Immature natural killer cell (primary cell): ENCODE results near the gene KCTD11. TPM values are rescaled to one million over a fixed set of nuclear protein-coding genes. Genes with fewer than 3 reads are reported as not detected.

Experiments used
- DNase-seq, 3 donors: peaks; one replicate each; pipeline ENCODE4 v3.0.0; 2022; ENCODE audit warnings: mixed read lengths in 1 of 3
- H3K27ac Mint-ChIP-seq, 6 donors: one replicate each; pipeline ENCODE4 v1.8.0; 2020; ENCODE audit warnings: mixed read lengths in 6 of 6, mild to moderate bottlenecking in 5 of 6, inconsistent platforms in 4 of 6, moderate library complexity in 3 of 6
- H3K27me3 Mint-ChIP-seq, 3 donors: one replicate each; pipeline ENCODE4 v1.8.0; 2020 to 2021; ENCODE audit warnings: low read depth in 3 of 3, mild to moderate bottlenecking in 3 of 3, mixed read lengths in 3 of 3, moderate library complexity in 3 of 3, inconsistent platforms in 1 of 3
- H3K36me3 Mint-ChIP-seq, 3 donors: one replicate each; pipeline ENCODE4 v1.8.0; 2020; ENCODE audit warnings: mixed read lengths in 3 of 3, inconsistent platforms in 2 of 3, mild to moderate bottlenecking in 2 of 3
- H3K4me1 Mint-ChIP-seq, 2 donors: one replicate each; pipeline ENCODE4 v1.8.0; 2020; ENCODE audit warnings: inconsistent platforms in 2 of 2, mild to moderate bottlenecking in 2 of 2, mixed read lengths in 2 of 2, moderate library complexity in 1 of 2
- H3K4me3 Mint-ChIP-seq, 5 donors: one replicate each; pipeline ENCODE4 v1.8.0; 2020; ENCODE audit warnings: mild to moderate bottlenecking in 5 of 5, mixed read lengths in 5 of 5, inconsistent platforms in 3 of 5, moderate library complexity in 3 of 5
- H3K9me3 Mint-ChIP-seq, 6 donors: one replicate each; pipeline ENCODE4 v1.8.0; 2020; ENCODE audit warnings: mild to moderate bottlenecking in 6 of 6, mixed read lengths in 6 of 6, inconsistent platforms in 4 of 6, moderate library complexity in 3 of 6
- polyA plus RNA-seq, 3 donors: library from polyadenylated mRNA; unstranded; fragments of 300-500 nt; fragmentation: Illumina TruSeq; gene quantifications; one replicate each; pipeline ENCODE4 v1.2.3, GENCODE V29; 2021

The KCTD11 gene
- polyA plus RNA-seq, 3 donors from 2014 or later = 5.5 to 13.0 (median 9.4) TPM

GRCh38 chr17:7341842-7342241, 10.1 kb upstream of the KCTD11 start:
- H3K9me3 Mint-ChIP-seq = no peaks in the 10 kb centered on the region
- H3K4me1 Mint-ChIP-seq = peaks cover 23 to 28% of the 10 kb centered on the region in 2 donors
- H3K27ac Mint-ChIP-seq = peak overlapping the region in 1 of 6 donors; percentile 35
- no peak for DNase-seq
- H3K4me3 Mint-ChIP-seq = no peak overlapping the region
- H3K36me3 Mint-ChIP-seq = peaks cover 4 to 24% (median 12%) of the 10 kb centered on the region in 3 donors
- H3K27me3 Mint-ChIP-seq = peaks cover 0 to 1% (median 0%) of the 10 kb centered on the region in 3 donors

GRCh38 chr17:7343250-7343649, 8.7 kb upstream of the KCTD11 start:
- H3K27ac Mint-ChIP-seq = peak overlapping the region in 1 of 6 donors; percentile 48
- DNase-seq = no peak
- no peak overlapping the region for H3K4me3 Mint-ChIP-seq
- peaks cover 11 to 15% of the 10 kb centered on the region in 2 donors for H3K4me1 Mint-ChIP-seq
- H3K9me3 Mint-ChIP-seq = no peaks in the 10 kb centered on the region
- H3K36me3 Mint-ChIP-seq = peaks cover 4 to 28% (median 12%) of the 10 kb centered on the region in 3 donors
- no peaks in the 10 kb centered on the region for H3K27me3 Mint-ChIP-seq

GRCh38 chr17:7346761-7347614, 5.0 kb upstream of the KCTD11 start:
- H3K4me1 Mint-ChIP-seq = peaks cover 13 to 15% of the 10 kb centered on the region in 2 donors
- H3K9me3 Mint-ChIP-seq = no peaks in the 10 kb centered on the region
- peaks cover 2 to 8% (median 2%) of the 10 kb centered on the region in 3 donors for H3K27me3 Mint-ChIP-seq
- no peak for DNase-seq
- no peak overlapping the region for H3K4me3 Mint-ChIP-seq
- H3K27ac Mint-ChIP-seq = peak overlapping the region in 2 of 6 donors; percentile 39 to 57
- H3K36me3 Mint-ChIP-seq = peaks cover 0 to 17% (median 0%) of the 10 kb centered on the region in 3 donors

DNA sequence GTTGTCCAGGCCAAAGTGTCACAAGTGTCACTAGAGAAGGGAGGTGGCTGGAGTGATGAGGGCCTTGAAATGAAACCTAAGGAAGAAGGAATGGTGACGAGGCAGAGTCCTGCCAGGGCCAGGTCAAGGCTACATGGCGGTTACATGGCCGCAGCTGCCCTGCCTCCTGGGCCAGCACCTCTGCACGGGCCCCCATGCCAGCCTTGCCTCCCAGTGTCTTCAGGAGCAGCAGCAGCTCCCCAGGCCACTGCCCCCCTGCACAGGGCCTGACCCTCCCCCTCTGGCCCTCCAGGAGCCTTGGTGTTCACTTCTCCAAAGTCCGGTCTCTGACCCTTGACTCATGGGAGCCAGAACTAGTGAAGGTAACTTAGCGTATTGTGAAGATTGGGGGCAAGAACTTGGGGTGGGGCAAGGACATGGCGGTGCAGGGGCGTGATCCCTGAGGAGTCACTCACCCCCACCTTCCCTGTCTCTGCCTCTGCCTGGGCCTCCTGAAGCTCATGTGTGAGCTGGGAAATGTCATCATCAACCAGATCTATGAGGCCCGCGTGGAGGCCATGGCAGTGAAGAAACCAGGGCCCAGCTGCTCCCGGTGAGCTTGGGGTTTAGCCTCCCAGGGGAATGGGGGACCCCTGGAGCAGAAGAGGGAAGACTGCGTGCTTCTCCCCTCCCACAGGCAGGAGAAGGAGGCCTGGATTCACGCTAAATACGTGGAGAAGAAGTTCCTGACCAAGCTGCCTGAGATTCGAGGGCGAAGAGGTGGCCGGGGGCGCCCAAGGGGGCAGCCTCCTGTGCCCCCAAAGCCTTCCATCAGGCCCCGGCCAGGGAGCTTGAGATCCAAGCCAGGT, 4.1 kb upstream of the KCTD11 start:
- Mint-ChIP-seq H3K36me3 (peaks cover 0 to 17% (median 0%) of the 10 kb centered on the region in 3 donors), H3K4me3 (no peak overlapping the region), H3K4me1 (peaks cover 21 to 23% of the 10 kb centered on the region in 2 donors), H3K27me3 (peaks cover 2 to 13% (median 5%) of the 10 kb centered on the region in 3 donors), H3K27ac (peak overlapping the region in 1 of 6 donors; percentile 57), H3K9me3 (no peaks in the 10 kb centered on the region)
- no peak for DNase-seq

GRCh38 chr17:7348478-7349242, 3.3 kb upstream of the KCTD11 start:
- Mint-ChIP-seq H3K4me3 (no peak overlapping the region), H3K4me1 (peaks cover 28 to 30% of the 10 kb centered on the region in 2 donors), H3K27ac (peak overlapping the region; percentile 51 to 90 (median 80)), H3K27me3 (peaks cover 2 to 13% (median 5%) of the 10 kb centered on the region in 3 donors), H3K36me3 (peaks cover 0 to 15% (median 0%) of the 10 kb centered on the region in 3 donors), H3K9me3 (no peaks in the 10 kb centered on the region)
- no peak for DNase-seq

- peak overlapping the region; percentile 91 to 97 (median 94) for H3K27ac Mint-ChIP-seq
- H3K4me3 Mint-ChIP-seq = peak overlapping the region; percentile 84 to 96 (median 93)
- H3K4me1 Mint-ChIP-seq = peaks cover 39 to 47% of the 10 kb centered on the region in 2 donors
- H3K36me3 Mint-ChIP-seq = peaks cover 0 to 2% (median 0%) of the 10 kb centered on the region in 3 donors
- no peaks in the 10 kb centered on the region for H3K9me3 Mint-ChIP-seq
- peak in 1 of 3 donors; percentile 67 for DNase-seq
- peaks cover 5 to 16% (median 8%) of the 10 kb centered on the region in 3 donors for H3K27me3 Mint-ChIP-seq
Measured at GRCh38 chr17:7352503-7352889, 534 bp downstream of the KCTD11 start.

DNA sequence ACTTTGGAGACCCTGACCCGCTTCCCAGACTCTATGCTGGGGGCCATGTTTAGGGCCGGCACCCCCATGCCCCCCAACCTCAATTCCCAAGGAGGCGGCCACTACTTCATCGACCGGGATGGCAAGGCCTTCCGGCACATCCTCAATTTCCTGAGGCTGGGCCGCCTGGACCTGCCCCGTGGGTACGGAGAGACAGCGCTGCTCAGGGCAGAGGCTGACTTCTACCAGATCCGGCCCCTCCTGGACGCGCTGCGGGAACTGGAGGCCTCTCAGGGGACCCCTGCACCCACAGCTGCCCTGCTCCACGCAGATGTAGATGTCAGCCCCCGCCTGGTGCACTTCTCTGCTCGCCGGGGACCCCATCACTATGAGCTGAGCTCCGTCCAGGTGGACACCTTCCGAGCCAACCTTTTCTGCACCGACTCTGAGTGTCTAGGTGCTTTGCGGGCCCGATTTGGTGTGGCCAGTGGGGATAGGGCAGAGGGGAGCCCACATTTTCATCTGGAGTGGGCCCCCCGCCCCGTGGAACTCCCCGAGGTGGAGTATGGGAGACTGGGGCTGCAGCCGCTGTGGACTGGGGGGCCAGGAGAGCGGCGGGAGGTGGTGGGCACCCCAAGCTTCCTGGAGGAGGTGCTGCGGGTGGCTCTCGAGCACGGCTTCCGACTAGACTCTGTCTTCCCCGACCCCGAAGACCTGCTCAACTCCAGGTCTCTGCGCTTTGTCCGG, 1.1 kb downstream of the KCTD11 start:
- Mint-ChIP-seq H3K4me1 (peaks cover 39 to 47% of the 10 kb centered on the region in 2 donors), H3K27me3 (peaks cover 5 to 16% (median 8%) of the 10 kb centered on the region in 3 donors)

DNA sequence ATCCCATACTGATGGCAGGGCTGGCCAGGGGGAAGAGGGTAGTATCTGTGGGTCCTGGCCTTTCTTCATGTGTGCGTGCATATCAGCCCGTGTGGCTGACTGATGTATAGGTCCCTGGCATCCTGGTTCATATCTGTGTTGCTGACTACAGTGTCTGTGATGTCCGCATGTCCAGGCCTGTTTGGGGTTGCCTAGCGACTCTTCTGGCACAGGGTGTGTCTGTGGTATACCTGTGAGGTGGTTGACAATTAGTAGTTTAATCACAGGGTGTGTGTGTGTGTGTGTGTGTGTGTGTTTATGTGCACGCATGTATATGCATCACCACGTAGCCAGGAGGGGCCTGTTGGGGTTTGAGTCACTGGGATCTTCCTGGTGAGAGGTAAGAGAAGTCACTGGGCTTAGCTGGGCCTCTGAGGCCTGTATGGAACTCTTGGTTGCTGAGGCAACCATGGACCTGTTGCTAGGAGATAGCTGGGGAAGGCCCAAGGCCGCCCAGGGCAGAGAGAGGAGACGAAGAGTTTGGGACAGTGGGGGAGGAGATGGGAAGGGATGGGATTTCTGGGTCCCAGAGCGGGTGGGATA, 2.4 kb downstream of the KCTD11 start:
- peak overlapping the region in 5 of 6 donors; percentile 32 to 87 (median 66) for H3K27ac Mint-ChIP-seq
- no peak for DNase-seq
- H3K36me3 Mint-ChIP-seq = no peaks in the 10 kb centered on the region
- peaks cover 5 to 14% (median 8%) of the 10 kb centered on the region in 3 donors for H3K27me3 Mint-ChIP-seq
- H3K9me3 Mint-ChIP-seq = no peaks in the 10 kb centered on the region
- H3K4me3 Mint-ChIP-seq = peak overlapping the region in 2 of 5 donors; percentile 42 to 43
- H3K4me1 Mint-ChIP-seq = peaks cover 32 to 41% of the 10 kb centered on the region in 2 donors

More for the DNA sequence above, 1.1 kb downstream of the KCTD11 start:
- H3K9me3 Mint-ChIP-seq = no peaks in the 10 kb centered on the region
- no peak for DNase-seq
- peak overlapping the region; percentile 84 to 96 (median 93) for H3K4me3 Mint-ChIP-seq
- peak overlapping the region; percentile 91 to 97 (median 94) for H3K27ac Mint-ChIP-seq
- peaks cover 0 to 2% (median 0%) of the 10 kb centered on the region in 3 donors for H3K36me3 Mint-ChIP-seq

DNA sequence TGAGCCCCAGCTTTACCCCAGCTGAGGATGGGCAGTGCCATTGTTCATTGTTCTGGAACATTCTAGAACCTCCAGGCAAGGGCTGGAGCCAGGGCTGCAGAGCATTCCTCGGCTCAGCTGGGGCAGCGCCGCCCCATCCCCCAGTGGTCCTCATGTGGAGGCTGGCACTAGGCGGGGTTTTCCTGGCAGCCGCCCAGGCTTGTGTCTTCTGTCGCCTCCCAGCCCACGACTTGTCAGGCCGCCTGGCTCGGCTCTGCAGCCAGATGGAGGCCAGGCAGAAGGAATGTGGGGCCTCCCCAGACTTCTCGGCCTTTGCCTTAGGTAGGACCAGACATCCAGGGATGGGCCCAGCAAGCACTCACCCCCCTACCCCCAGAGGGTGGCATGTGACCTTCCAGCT, 3.1 kb downstream of the KCTD11 start, which contains the start of gene TMEM95:
Gene TMEM95 (plus strand): TSS at position 104 of the 400 bp plus-strand sequence. CDS start 49 bp downstream, at position 153.
- peaks cover 25 to 35% of the 10 kb centered on the region in 2 donors for H3K4me1 Mint-ChIP-seq
- no peaks in the 10 kb centered on the region for H3K9me3 Mint-ChIP-seq
- H3K27me3 Mint-ChIP-seq = peaks cover 5 to 12% (median 5%) of the 10 kb centered on the region in 3 donors
- H3K36me3 Mint-ChIP-seq = no peaks in the 10 kb centered on the region
- no peak for DNase-seq
- peak within 1 kb of the TSS in 5 of 6 donors; percentile 32 to 87 (median 66) for H3K27ac Mint-ChIP-seq
- H3K4me3 Mint-ChIP-seq = peak within 1 kb of the TSS in 4 of 5 donors; percentile 9 to 84 (median 42)

GRCh38 chr17:7355573-7355972, 3.6 kb downstream of the KCTD11 start:
- peak overlapping the region in 1 of 6 donors; percentile 34 for H3K27ac Mint-ChIP-seq
- H3K4me3 Mint-ChIP-seq = no peak overlapping the region
- peaks cover 5 to 12% (median 5%) of the 10 kb centered on the region in 3 donors for H3K27me3 Mint-ChIP-seq
- DNase-seq = peak in 1 of 3 donors; percentile 10
- peaks cover 25 to 35% of the 10 kb centered on the region in 2 donors for H3K4me1 Mint-ChIP-seq
- no peaks in the 10 kb centered on the region for H3K9me3 Mint-ChIP-seq
- H3K36me3 Mint-ChIP-seq = no peaks in the 10 kb centered on the region

DNA sequence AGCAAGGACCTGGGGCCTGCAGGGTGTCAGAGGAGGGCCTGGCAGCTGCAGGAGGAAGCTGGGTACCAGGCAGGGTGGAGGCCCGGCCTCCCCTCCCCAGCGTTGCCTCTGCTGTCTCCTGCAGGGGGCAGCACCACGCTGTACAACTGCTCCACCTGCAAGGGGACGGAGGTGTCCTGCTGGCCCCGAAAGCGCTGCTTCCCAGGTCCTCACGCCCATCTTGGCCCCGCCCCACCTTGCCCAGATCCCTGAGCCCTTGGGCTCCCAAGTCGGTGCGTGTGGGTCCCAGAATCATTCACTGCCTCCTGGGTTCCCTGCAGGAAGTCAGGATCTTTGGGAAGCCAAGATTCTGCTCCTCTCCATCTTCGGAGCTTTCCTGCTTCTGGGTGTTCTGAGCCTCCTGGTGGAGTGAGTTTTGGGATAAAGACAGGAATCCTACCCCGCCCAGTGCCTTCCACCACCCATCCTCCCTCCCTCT, 4.1 kb downstream of the KCTD11 start:
- Mint-ChIP-seq H3K4me3 (peak overlapping the region in 1 of 5 donors; percentile 9), H3K27ac (no peak overlapping the region), H3K27me3 (peaks cover 5 to 11% (median 5%) of the 10 kb centered on the region in 3 donors)

GRCh38 chr17:7356756-7357155, 4.8 kb downstream of the KCTD11 start:
- Mint-ChIP-seq H3K27ac (no peak overlapping the region), H3K36me3 (no peaks in the 10 kb centered on the region), H3K27me3 (peaks cover 2 to 8% (median 5%) of the 10 kb centered on the region in 3 donors), H3K4me1 (peaks cover 25 to 32% of the 10 kb centered on the region in 2 donors), H3K4me3 (no peak overlapping the region), H3K9me3 (no peaks in the 10 kb centered on the region)
- no peak for DNase-seq

More for the DNA sequence above, 4.1 kb downstream of the KCTD11 start:
- Mint-ChIP-seq H3K4me1 (peaks cover 25 to 35% of the 10 kb centered on the region in 2 donors), H3K9me3 (no peaks in the 10 kb centered on the region), H3K36me3 (no peaks in the 10 kb centered on the region)
- DNase-seq = peak; percentile 78 to 80 (median 80)
